ENCODE measurements around the gene TPD52L1. TPM values are rescaled to one million over a fixed set of nuclear protein-coding genes. Genes with fewer than 3 reads are reported as not detected.

TPD52L1 gene
- total RNA-seq, 1 experiment from 2014 or later, result 12.4 TPM

GRCh38 chr6:125267806-125268523 is 114.4 kb downstream of the TPD52L1 start:
- Mint-ChIP-seq H3K4me1 (peaks cover 5% of the 10 kb centered on the region), H3K27ac (no peak overlapping the region), H3K9me3 (no peaks in the 10 kb centered on the region), H3K4me3 (no peak overlapping the region), H3K36me3 (peaks cover 7% of the 10 kb centered on the region; the same call in 1 of the 2 replicates), H3K27me3 (ENCODE audit: low read depth) (no peaks in the 10 kb centered on the region)
- POLR2A ChIA-PET, result no interaction called here
- TF ChIP-seq ZNF317 (CRISPR knock-in tag; IDR thresholded peaks at IDR 0.05; ENCODE audit: borderline replicate concordance, low read depth), result no peak
- no peak for TF ChIP-seq HMGA2 (CRISPR knock-in tag; IDR thresholded peaks at IDR 0.05)
- no peak for TF ChIP-seq ZNF423 (CRISPR knock-in tag; IDR thresholded peaks at IDR 0.05)
- TF ChIP-seq NR1H2 (CRISPR knock-in tag; IDR thresholded peaks at IDR 0.05), result no peak
- TF ChIP-seq, protein P1, sequence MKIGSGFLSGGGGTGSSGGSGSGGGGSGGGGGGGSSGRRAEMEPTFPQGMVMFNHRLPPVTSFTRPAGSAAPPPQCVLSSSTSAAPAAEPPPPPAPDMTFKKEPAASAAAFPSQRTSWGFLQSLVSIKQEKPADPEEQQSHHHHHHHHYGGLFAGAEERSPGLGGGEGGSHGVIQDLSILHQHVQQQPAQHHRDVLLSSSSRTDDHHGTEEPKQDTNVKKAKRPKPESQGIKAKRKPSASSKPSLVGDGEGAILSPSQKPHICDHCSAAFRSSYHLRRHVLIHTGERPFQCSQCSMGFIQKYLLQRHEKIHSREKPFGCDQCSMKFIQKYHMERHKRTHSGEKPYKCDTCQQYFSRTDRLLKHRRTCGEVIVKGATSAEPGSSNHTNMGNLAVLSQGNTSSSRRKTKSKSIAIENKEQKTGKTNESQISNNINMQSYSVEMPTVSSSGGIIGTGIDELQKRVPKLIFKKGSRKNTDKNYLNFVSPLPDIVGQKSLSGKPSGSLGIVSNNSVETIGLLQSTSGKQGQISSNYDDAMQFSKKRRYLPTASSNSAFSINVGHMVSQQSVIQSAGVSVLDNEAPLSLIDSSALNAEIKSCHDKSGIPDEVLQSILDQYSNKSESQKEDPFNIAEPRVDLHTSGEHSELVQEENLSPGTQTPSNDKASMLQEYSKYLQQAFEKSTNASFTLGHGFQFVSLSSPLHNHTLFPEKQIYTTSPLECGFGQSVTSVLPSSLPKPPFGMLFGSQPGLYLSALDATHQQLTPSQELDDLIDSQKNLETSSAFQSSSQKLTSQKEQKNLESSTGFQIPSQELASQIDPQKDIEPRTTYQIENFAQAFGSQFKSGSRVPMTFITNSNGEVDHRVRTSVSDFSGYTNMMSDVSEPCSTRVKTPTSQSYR (CRISPR knock-in tag; IDR thresholded peaks at IDR 0.05), result no peak
- TF ChIP-seq PRRX2 (CRISPR knock-in tag; IDR thresholded peaks at IDR 0.05), result no peak
- no peak for TF ChIP-seq ZNF263 (CRISPR knock-in tag; IDR thresholded peaks at IDR 0.05; ENCODE audit: low read depth)
- TF ChIP-seq, protein P2, sequence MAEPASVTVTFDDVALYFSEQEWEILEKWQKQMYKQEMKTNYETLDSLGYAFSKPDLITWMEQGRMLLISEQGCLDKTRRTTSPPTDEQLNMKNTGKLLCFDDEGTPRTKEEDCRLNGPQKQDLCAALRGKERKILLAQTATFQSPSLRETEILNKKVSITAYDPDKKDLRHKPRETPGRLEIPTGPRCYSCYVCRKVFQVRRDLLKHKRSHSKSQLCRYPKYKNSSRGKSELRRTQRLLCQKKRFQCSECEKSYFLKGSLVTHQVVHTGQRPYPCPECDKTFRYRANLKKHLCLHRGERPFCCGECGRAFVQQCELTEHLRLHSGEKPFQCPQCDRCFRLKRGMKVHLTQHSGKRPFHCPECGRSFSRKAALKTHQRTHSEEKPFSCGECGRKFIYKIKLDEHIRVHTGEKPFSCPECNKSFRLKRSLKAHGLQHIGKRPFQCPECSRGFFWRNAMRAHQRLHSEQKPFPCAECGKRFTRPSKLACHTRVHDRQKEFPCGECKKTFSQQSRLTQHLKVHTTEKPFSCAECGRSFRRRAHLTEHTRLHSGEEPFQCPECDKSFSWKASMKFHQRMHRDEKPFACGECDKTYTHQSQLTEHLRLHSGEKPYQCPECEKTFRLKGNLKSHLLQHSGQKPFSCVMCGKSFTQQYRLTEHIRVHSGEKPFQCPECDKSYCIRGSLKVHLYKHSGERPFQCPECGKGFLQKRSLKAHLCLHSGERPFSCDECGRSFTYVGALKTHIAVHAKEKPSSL (CRISPR knock-in tag; conservative IDR thresholded peaks at IDR 0.05), result no peak
- no peak for TF ChIP-seq FOXK1 (CRISPR knock-in tag; IDR thresholded peaks at IDR 0.05)
- TF ChIP-seq NR3C1 (CRISPR knock-in tag; conservative IDR thresholded peaks at IDR 0.05; ENCODE audit: low read depth), result no peak
- TF ChIP-seq NFE2L1 (CRISPR knock-in tag; IDR thresholded peaks at IDR 0.05), result no peak
- TF ChIP-seq, protein P3, sequence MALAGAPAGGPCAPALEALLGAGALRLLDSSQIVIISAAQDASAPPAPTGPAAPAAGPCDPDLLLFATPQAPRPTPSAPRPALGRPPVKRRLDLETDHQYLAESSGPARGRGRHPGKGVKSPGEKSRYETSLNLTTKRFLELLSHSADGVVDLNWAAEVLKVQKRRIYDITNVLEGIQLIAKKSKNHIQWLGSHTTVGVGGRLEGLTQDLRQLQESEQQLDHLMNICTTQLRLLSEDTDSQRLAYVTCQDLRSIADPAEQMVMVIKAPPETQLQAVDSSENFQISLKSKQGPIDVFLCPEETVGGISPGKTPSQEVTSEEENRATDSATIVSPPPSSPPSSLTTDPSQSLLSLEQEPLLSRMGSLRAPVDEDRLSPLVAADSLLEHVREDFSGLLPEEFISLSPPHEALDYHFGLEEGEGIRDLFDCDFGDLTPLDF (CRISPR knock-in tag; IDR thresholded peaks at IDR 0.05), result no peak
- no peak for TF ChIP-seq SP1 (CRISPR knock-in tag; conservative IDR thresholded peaks at IDR 0.05)
- TF ChIP-seq, protein P4, sequence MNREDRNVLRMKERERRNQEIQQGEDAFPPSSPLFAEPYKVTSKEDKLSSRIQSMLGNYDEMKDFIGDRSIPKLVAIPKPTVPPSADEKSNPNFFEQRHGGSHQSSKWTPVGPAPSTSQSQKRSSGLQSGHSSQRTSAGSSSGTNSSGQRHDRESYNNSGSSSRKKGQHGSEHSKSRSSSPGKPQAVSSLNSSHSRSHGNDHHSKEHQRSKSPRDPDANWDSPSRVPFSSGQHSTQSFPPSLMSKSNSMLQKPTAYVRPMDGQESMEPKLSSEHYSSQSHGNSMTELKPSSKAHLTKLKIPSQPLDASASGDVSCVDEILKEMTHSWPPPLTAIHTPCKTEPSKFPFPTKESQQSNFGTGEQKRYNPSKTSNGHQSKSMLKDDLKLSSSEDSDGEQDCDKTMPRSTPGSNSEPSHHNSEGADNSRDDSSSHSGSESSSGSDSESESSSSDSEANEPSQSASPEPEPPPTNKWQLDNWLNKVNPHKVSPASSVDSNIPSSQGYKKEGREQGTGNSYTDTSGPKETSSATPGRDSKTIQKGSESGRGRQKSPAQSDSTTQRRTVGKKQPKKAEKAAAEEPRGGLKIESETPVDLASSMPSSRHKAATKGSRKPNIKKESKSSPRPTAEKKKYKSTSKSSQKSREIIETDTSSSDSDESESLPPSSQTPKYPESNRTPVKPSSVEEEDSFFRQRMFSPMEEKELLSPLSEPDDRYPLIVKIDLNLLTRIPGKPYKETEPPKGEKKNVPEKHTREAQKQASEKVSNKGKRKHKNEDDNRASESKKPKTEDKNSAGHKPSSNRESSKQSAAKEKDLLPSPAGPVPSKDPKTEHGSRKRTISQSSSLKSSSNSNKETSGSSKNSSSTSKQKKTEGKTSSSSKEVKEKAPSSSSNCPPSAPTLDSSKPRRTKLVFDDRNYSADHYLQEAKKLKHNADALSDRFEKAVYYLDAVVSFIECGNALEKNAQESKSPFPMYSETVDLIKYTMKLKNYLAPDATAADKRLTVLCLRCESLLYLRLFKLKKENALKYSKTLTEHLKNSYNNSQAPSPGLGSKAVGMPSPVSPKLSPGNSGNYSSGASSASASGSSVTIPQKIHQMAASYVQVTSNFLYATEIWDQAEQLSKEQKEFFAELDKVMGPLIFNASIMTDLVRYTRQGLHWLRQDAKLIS (CRISPR knock-in tag; IDR thresholded peaks at IDR 0.05; ENCODE audit: borderline replicate concordance), result no peak
- TF ChIP-seq, protein P5, sequence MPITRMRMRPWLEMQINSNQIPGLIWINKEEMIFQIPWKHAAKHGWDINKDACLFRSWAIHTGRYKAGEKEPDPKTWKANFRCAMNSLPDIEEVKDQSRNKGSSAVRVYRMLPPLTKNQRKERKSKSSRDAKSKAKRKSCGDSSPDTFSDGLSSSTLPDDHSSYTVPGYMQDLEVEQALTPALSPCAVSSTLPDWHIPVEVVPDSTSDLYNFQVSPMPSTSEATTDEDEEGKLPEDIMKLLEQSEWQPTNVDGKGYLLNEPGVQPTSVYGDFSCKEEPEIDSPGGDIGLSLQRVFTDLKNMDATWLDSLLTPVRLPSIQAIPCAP (CRISPR knock-in tag; IDR thresholded peaks at IDR 0.05), result no peak
- no peak for TF ChIP-seq GABPB1 (CRISPR knock-in tag; IDR thresholded peaks at IDR 0.05)
- CTCF ChIA-PET, result no interaction called here
- DNase-seq (ENCODE audit: low spot score) (no peak), ATAC-seq (no peak)

Measured in WTC11 (cell line).